Measurements from ENCODE around the gene USP6NL.

DNA sequence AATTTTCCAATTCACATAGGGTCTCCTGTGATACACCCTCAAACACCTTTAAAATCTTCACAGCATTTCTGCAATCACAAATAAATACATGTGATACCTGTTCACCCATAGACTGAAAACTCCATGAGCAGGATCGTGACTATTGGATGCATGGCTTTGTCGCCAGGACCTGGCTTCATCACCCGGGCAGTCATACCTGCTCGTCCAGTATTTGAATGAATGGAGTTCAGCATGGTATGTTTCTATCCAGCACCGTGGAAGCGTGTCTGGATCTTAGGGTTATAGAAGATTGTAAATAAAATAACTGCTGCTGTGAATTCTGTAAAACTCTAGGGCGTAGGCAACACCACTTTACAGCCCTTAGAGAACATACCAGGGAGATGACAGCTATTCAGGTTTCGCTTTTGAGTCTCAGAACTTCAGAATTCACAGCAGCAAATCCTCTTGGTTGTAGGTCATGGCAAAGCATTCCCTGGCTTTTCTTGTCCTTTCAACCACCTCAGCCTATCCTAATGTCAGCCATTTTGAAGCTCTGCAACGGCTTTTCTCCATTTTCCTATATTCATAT lies 47.4 kb upstream of the USP6NL start:
- TF ChIP-seq, protein P1, sequence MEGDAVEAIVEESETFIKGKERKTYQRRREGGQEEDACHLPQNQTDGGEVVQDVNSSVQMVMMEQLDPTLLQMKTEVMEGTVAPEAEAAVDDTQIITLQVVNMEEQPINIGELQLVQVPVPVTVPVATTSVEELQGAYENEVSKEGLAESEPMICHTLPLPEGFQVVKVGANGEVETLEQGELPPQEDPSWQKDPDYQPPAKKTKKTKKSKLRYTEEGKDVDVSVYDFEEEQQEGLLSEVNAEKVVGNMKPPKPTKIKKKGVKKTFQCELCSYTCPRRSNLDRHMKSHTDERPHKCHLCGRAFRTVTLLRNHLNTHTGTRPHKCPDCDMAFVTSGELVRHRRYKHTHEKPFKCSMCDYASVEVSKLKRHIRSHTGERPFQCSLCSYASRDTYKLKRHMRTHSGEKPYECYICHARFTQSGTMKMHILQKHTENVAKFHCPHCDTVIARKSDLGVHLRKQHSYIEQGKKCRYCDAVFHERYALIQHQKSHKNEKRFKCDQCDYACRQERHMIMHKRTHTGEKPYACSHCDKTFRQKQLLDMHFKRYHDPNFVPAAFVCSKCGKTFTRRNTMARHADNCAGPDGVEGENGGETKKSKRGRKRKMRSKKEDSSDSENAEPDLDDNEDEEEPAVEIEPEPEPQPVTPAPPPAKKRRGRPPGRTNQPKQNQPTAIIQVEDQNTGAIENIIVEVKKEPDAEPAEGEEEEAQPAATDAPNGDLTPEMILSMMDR (conservative IDR thresholded peaks at IDR 0.05; ENCODE audit: low read depth, low read length) = no peak
- TF ChIP-seq EZH2 (IDR thresholded peaks at IDR 0.05; ENCODE audit: low read length, unreplicated experiment) (no peak), EZH2phosphoT487 (IDR thresholded peaks at IDR 0.05; ENCODE audit: borderline replicate concordance, low read length) (no peak)

All from PC-3 (cell line).